ENCODE measurements around the gene EFNA5.

Gene EFNA5

DNA sequence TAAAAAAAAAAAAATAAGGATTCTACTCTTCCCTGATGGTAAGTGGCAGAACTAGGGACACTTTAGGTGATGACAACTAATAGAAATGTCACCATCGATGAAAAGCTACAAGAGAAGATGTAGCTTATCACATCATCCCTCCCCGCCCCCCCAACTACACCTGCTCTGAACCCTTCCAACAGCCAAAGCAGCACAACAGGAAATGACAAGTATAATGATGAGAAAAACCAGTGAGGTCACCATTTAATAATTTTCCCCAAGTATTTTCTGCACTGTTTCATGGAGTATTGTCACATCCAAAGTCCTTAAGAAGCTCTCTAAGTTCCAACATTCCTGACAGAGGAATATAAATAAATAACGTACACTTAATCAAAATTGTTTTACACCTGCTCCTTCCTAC, 221.4 kb downstream of the EFNA5 start:
- Histone ChIP-seq H3K4me3 (ENCODE audit: low read depth, low read length) (no peak overlapping the region), H3K27ac (ENCODE audit: low read depth, low read length) (no peak overlapping the region), H2AFZ (ENCODE audit: low read length, unreplicated experiment) (no peak overlapping the region), H3K4me1 (ENCODE audit: control insufficient read depth, insufficient read depth, low read length, unreplicated experiment) (no peaks in the 10 kb centered on the region), H3K36me3 (ENCODE audit: insufficient read depth, low read length) (no peaks in the 10 kb centered on the region), H3K79me2 (ENCODE audit: control insufficient read depth, insufficient read depth, low read length, unreplicated experiment) (no peaks in the 10 kb centered on the region), H3K27me3 (ENCODE audit: insufficient read depth, low read length) (no peaks in the 10 kb centered on the region)

- H3K4me3 ChIP-seq (ENCODE audit: low read depth, low read length) = no peak overlapping the region
- H3K27ac ChIP-seq (ENCODE audit: low read depth, low read length) = no peak overlapping the region
- H3K79me2 ChIP-seq (ENCODE audit: control insufficient read depth, insufficient read depth, low read length, unreplicated experiment) = no peaks in the 10 kb centered on the region
- no peak overlapping the region for H2AFZ ChIP-seq (ENCODE audit: low read length, unreplicated experiment)
- H3K36me3 ChIP-seq (ENCODE audit: insufficient read depth, low read length) = no peaks in the 10 kb centered on the region
- H3K4me1 ChIP-seq (ENCODE audit: control insufficient read depth, insufficient read depth, low read length, unreplicated experiment) = peaks cover 4% of the 10 kb centered on the region
- no peaks in the 10 kb centered on the region for H3K27me3 ChIP-seq (ENCODE audit: insufficient read depth, low read length)
Observed at GRCh38 chr5:107447587-107447986, 223.2 kb downstream of the EFNA5 start.

DNA sequence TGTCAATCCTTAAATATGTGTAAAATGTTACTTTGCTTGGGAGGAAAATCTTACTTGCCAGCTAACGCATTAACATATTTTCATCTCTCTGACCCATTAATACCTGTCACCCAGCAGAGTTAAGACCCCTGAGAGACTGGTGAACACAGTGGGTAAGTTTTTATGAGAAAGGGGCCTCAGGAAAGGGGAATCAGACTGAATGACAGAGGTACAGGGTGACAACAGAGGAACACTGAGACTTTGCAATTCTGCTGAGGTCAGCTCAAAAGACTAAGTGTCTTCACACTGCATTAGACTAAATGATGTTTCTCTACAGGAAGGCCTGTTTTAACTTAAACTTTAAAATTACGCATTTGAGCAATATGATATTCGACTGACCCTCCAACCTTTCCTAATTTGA, 223.8 kb downstream of the EFNA5 start:
- no peaks in the 10 kb centered on the region for H3K36me3 ChIP-seq (ENCODE audit: insufficient read depth, low read length)
- H3K79me2 ChIP-seq (ENCODE audit: control insufficient read depth, insufficient read depth, low read length, unreplicated experiment) = no peaks in the 10 kb centered on the region
- peaks cover 4% of the 10 kb centered on the region for H3K4me1 ChIP-seq (ENCODE audit: control insufficient read depth, insufficient read depth, low read length, unreplicated experiment)
- H3K4me3 ChIP-seq (ENCODE audit: low read depth, low read length) = no peak overlapping the region
- H3K27ac ChIP-seq (ENCODE audit: low read depth, low read length) = no peak overlapping the region
- H3K27me3 ChIP-seq (ENCODE audit: insufficient read depth, low read length) = no peaks in the 10 kb centered on the region
- no peak overlapping the region for H2AFZ ChIP-seq (ENCODE audit: low read length, unreplicated experiment)

GRCh38 chr5:107444300-107444699, 226.4 kb downstream of the EFNA5 start:
- Histone ChIP-seq H3K36me3 (ENCODE audit: insufficient read depth, low read length) (peaks cover 9% of the 10 kb centered on the region; the same call in 1 of the 2 replicates), H3K4me3 (ENCODE audit: low read depth, low read length) (no peak overlapping the region), H3K27me3 (ENCODE audit: insufficient read depth, low read length) (no peaks in the 10 kb centered on the region), H3K79me2 (ENCODE audit: control insufficient read depth, insufficient read depth, low read length, unreplicated experiment) (no peaks in the 10 kb centered on the region), H3K4me1 (ENCODE audit: control insufficient read depth, insufficient read depth, low read length, unreplicated experiment) (peaks cover 4% of the 10 kb centered on the region), H2AFZ (ENCODE audit: low read length, unreplicated experiment) (no peak overlapping the region), H3K27ac (ENCODE audit: low read depth, low read length) (no peak overlapping the region)

DNA sequence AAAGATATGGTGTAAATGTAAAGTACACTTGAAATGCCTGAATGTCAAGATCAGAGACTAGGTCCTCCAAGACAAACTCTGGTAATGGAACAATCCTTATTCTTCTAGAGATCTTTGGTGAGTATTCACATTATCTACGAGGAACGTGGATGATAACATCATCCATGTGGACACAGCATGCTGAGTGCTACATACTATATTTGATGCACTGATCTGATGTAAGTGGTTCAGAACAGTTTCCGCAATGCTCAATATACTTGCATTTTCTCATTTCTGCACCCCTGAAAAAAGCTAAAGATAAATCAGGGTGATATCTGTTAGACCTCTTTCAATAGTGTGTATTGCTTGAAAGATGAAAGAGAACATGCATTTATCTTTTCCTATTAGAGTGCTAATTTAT, 226.8 kb downstream of the EFNA5 start:
- no peak overlapping the region for H3K4me3 ChIP-seq (ENCODE audit: low read depth, low read length)
- H3K79me2 ChIP-seq (ENCODE audit: control insufficient read depth, insufficient read depth, low read length, unreplicated experiment) = no peaks in the 10 kb centered on the region
- no peak overlapping the region for H3K27ac ChIP-seq (ENCODE audit: low read depth, low read length)
- H3K36me3 ChIP-seq (ENCODE audit: insufficient read depth, low read length) = peaks cover 13% of the 10 kb centered on the region; the same call in 1 of the 2 replicates
- peaks cover 4% of the 10 kb centered on the region for H3K4me1 ChIP-seq (ENCODE audit: control insufficient read depth, insufficient read depth, low read length, unreplicated experiment)
- no peaks in the 10 kb centered on the region for H3K27me3 ChIP-seq (ENCODE audit: insufficient read depth, low read length)
- no peak overlapping the region for H2AFZ ChIP-seq (ENCODE audit: low read length, unreplicated experiment)

DNA sequence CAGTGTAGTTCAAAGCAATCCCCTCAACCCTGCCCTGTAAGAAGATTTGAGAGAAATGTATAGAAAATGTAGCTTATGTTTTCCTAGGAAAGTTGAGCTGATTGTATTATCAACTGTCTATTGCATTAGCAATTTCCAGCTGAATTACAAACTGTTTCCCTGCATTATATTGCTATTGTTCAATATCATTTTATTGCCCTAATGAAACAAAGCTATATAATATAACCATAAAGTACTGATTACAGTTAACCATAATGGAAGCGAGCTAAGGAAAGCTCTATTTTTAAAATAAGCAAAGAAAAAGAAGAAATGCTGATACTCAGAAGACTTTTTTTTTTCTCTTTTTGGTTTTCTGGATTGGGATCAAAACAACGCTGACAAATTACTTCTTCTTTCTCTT, 228.3 kb downstream of the EFNA5 start:
- no peak overlapping the region for H3K27ac ChIP-seq (ENCODE audit: low read depth, low read length)
- H2AFZ ChIP-seq (ENCODE audit: low read length, unreplicated experiment) = no peak overlapping the region
- peaks cover 20% of the 10 kb centered on the region; the same call in 1 of the 2 replicates for H3K36me3 ChIP-seq (ENCODE audit: insufficient read depth, low read length)
- no peaks in the 10 kb centered on the region for H3K27me3 ChIP-seq (ENCODE audit: insufficient read depth, low read length)
- no peaks in the 10 kb centered on the region for H3K79me2 ChIP-seq (ENCODE audit: control insufficient read depth, insufficient read depth, low read length, unreplicated experiment)
- H3K4me3 ChIP-seq (ENCODE audit: low read depth, low read length) = no peak overlapping the region
- H3K4me1 ChIP-seq (ENCODE audit: control insufficient read depth, insufficient read depth, low read length, unreplicated experiment) = peaks cover 4% of the 10 kb centered on the region

DNA sequence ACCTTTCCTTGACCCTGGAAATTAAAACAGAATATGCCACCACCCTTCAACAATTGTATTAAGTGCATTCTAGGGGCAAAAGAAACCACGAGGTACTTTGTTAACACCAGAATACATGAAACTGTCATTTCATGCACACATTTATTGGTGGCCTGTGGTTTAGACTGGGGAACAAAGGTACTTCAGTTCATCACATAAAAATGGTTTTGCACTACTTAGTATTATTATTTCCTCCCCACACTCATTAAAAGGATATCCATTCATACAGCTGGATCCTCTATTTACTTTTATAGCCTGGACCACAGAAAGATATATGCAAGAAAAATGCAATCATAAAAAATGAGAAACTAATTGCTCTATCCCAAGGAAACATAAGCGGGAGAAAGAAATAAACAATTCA, 230.9 kb downstream of the EFNA5 start:
- peaks cover 4% of the 10 kb centered on the region for H3K4me1 ChIP-seq (ENCODE audit: control insufficient read depth, insufficient read depth, low read length, unreplicated experiment)
- H3K27ac ChIP-seq (ENCODE audit: low read depth, low read length) = no peak overlapping the region
- peaks cover 20% of the 10 kb centered on the region; the same call in 1 of the 2 replicates for H3K36me3 ChIP-seq (ENCODE audit: insufficient read depth, low read length)
- no peaks in the 10 kb centered on the region for H3K27me3 ChIP-seq (ENCODE audit: insufficient read depth, low read length)
- H2AFZ ChIP-seq (ENCODE audit: low read length, unreplicated experiment) = no peak overlapping the region
- H3K4me3 ChIP-seq (ENCODE audit: low read depth, low read length) = no peak overlapping the region
- no peaks in the 10 kb centered on the region for H3K79me2 ChIP-seq (ENCODE audit: control insufficient read depth, insufficient read depth, low read length, unreplicated experiment)

DNA sequence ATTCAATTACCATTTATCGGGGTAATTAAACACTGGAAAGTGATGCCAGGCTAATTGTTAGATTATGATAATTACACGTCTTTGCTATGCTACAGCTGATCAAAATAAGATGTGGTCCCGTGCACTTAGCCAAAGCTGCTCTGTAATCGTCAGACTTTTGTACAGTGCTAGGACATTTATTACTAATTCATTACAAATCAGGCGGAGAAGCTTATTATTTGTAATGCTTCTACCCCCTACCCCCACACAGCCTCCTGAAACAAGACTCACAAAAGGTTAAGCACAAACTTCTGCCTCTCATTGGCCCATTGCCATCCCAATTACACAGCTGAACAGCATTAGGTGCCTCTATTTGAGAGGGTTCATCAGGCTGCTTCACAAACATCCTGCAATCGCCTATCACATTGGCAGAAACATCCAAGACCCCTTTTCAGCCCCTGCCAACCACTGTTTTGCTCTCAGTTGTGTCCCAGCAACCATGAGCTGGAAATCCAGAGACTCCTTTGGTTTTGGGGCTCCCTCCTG, 232.7 kb downstream of the EFNA5 start:
- H3K4me1 ChIP-seq (ENCODE audit: control insufficient read depth, insufficient read depth, low read length, unreplicated experiment) = peaks cover under 1% of the 10 kb centered on the region
- no peaks in the 10 kb centered on the region for H3K79me2 ChIP-seq (ENCODE audit: control insufficient read depth, insufficient read depth, low read length, unreplicated experiment)
- no peak overlapping the region for H2AFZ ChIP-seq (ENCODE audit: low read length, unreplicated experiment)
- no peaks in the 10 kb centered on the region for H3K27me3 ChIP-seq (ENCODE audit: insufficient read depth, low read length)
- H3K4me3 ChIP-seq (ENCODE audit: low read depth, low read length) = no peak overlapping the region
- no peak overlapping the region for H3K27ac ChIP-seq (ENCODE audit: low read depth, low read length)
- H3K36me3 ChIP-seq (ENCODE audit: insufficient read depth, low read length) = peaks cover 20% of the 10 kb centered on the region; the same call in 1 of the 2 replicates

DNA sequence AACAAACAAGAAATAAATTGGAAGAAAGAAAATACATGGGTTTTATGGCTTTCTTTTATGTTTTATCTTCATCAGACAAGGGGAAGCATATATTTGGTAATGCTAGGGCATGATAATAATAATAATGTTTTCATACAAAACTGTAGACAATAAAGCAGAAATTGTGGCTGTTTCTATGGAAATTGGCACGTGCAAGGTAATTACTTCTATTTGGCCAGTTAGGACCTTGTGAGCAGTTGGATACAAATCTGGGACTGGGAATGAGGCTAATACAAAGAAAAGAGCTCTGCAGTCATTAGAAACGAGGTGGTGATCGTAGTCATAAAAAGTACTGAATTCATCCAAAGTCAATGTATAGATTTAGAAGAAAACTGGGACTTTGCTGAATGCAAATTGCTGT, 233.6 kb downstream of the EFNA5 start:
- Histone ChIP-seq H3K27me3 (ENCODE audit: insufficient read depth, low read length) (no peaks in the 10 kb centered on the region), H3K4me3 (ENCODE audit: low read depth, low read length) (no peak overlapping the region), H3K36me3 (ENCODE audit: insufficient read depth, low read length) (peaks cover 20% of the 10 kb centered on the region; the same call in 1 of the 2 replicates), H3K79me2 (ENCODE audit: control insufficient read depth, insufficient read depth, low read length, unreplicated experiment) (peaks cover 2% of the 10 kb centered on the region), H2AFZ (ENCODE audit: low read length, unreplicated experiment) (no peak overlapping the region), H3K27ac (ENCODE audit: low read depth, low read length) (no peak overlapping the region), H3K4me1 (ENCODE audit: control insufficient read depth, insufficient read depth, low read length, unreplicated experiment) (peaks cover 5% of the 10 kb centered on the region)

DNA sequence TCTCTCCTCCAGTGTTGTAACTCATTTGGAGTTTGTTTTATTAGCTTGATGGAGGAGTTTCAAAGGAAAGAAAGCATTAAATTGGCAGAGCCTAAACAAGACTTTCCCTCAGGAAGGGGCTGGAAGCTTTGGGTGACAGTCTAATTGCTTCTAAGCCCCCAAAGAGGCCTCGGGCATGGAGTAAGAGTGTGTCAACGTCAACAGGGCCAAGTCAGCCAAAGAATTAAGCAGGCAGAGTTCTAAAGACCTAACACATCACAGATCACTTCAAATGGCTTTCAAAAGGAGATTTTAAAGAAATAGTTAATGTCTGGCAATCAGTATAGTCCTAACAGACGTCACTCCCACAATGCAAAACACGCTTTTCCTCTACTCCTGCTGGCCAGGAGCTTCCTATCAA, 234.5 kb downstream of the EFNA5 start:
- Histone ChIP-seq H3K27ac (ENCODE audit: low read depth, low read length) (no peak overlapping the region), H3K27me3 (ENCODE audit: insufficient read depth, low read length) (no peaks in the 10 kb centered on the region), H3K79me2 (ENCODE audit: control insufficient read depth, insufficient read depth, low read length, unreplicated experiment) (peaks cover 6% of the 10 kb centered on the region), H3K4me1 (ENCODE audit: control insufficient read depth, insufficient read depth, low read length, unreplicated experiment) (peaks cover 15% of the 10 kb centered on the region), H2AFZ (ENCODE audit: low read length, unreplicated experiment) (no peak overlapping the region), H3K4me3 (ENCODE audit: low read depth, low read length) (no peak overlapping the region), H3K36me3 (ENCODE audit: insufficient read depth, low read length) (peaks cover 20% of the 10 kb centered on the region; the same call in 1 of the 2 replicates)

DNA sequence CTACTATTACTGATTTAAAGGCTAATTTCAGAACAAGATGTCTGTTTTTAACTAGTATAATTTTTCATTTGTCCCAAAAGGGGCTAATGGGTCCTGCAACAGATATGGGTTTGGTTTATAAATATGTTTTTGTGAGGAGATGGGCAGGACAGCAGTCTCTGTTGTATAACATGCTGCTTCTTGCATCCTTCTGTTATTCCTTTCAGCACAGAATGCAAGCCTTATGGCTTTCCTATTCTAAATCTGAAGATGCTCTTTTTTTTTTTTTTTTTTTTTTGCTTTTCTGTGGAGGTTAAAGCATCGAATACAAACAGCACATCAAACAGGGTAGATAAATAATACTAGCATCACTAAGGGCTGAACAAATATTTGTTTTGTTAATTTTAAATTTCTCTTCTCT, 235.7 kb downstream of the EFNA5 start:
- Histone ChIP-seq H2AFZ (ENCODE audit: low read length, unreplicated experiment) (no peak overlapping the region), H3K4me3 (ENCODE audit: low read depth, low read length) (no peak overlapping the region), H3K36me3 (ENCODE audit: insufficient read depth, low read length) (0 out of 2 replicates have a peak, but pooled peaks cover 15% of the 10 kb centered on the region), H3K27me3 (ENCODE audit: insufficient read depth, low read length) (no peaks in the 10 kb centered on the region), H3K4me1 (ENCODE audit: control insufficient read depth, insufficient read depth, low read length, unreplicated experiment) (peaks cover 19% of the 10 kb centered on the region), H3K79me2 (ENCODE audit: control insufficient read depth, insufficient read depth, low read length, unreplicated experiment) (peaks cover 11% of the 10 kb centered on the region), H3K27ac (ENCODE audit: low read depth, low read length) (no peak overlapping the region)

Data from ACC112 (cell line).